Upper lobe of left lung (tissue), 4 donors: Measurements from ENCODE around the gene STAB2.

Source experiments
- POLR2A ChIP-seq, 4 donors: fragments of 450-650 bp; IDR thresholded peaks; one replicate each; pipeline ENCODE4 v1.5.1; 2016 to 2017; ENCODE audit warnings: antibody characterized with exemption in 4 of 4, mild to moderate bottlenecking in 2 of 4
- POLR2AphosphoS5 ChIP-seq, 2 donors: sonication (generic); formaldehyde crosslinking; IDR thresholded peaks; one replicate each; pipeline ENCODE4 v1.5.1; 2017; ENCODE audit warnings: antibody characterized with exemption in 2 of 2
- TF ChIP-seq, protein P1 (sequence below), 6 experiments: fragments of 450-650 bp in 4 of 6; fragments of 200-600 bp in 2 of 6; sonication (generic) in 2 of 6; IDR thresholded peaks; one replicate each; pipeline ENCODE4 v1.5.1; 2016 to 2019; ENCODE audit warnings: antibody characterized with exemption in 6 of 6

DNA sequence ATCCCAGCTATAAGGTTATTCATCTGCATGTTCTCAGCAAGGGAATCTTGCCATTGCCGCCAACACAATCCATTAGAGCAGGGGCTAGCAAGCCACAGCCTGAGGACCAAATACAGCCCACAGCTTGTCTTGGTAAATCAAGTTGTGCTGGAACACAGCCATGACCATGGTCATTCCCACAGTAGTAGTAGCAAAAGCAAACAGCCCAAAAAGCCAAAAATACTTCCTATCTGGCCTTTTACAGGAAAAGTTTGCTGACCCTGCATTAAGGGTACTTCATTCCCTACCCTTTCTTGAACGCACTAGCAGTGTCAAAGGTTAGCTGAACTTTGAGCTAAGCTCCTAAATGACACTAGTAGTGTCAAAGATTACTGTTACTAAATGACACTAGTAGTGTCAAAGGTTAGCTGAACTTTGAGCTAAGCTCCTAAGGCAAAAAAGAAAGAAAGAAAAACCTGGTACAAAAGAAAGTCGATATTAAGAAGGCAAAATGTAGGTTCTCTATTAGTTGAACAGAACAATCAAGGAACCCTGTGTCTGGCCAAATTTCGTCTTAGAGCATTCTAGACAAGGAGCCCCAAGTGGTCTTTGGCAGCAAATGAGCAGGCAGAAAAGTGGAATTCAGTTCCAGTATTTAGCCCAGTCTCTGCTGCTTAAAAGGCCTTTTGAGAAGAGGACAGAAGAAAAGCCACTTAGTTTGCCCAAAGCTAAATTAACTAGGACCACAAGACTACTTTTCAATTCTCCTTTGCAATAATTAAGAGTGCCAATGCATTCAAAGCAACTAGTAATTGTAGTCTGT is 186.2 kb downstream of the STAB2 start:
- no peak for TF ChIP-seq POLR2AphosphoS5 (IDR thresholded peaks at IDR 0.05)
- TF ChIP-seq, protein P1, sequence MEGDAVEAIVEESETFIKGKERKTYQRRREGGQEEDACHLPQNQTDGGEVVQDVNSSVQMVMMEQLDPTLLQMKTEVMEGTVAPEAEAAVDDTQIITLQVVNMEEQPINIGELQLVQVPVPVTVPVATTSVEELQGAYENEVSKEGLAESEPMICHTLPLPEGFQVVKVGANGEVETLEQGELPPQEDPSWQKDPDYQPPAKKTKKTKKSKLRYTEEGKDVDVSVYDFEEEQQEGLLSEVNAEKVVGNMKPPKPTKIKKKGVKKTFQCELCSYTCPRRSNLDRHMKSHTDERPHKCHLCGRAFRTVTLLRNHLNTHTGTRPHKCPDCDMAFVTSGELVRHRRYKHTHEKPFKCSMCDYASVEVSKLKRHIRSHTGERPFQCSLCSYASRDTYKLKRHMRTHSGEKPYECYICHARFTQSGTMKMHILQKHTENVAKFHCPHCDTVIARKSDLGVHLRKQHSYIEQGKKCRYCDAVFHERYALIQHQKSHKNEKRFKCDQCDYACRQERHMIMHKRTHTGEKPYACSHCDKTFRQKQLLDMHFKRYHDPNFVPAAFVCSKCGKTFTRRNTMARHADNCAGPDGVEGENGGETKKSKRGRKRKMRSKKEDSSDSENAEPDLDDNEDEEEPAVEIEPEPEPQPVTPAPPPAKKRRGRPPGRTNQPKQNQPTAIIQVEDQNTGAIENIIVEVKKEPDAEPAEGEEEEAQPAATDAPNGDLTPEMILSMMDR (IDR thresholded peaks at IDR 0.05) = no peak
- no peak for TF ChIP-seq POLR2A (IDR thresholded peaks at IDR 0.05)
